Smooth muscle cell (in vitro differentiated cells): ENCODE measurements around the gene ANTXR2. TPM values are rescaled to one million over a fixed set of nuclear protein-coding genes. Genes with fewer than 3 reads are reported as not detected.

Source experiments
- DNase-seq: peaks from one replicate; lab custom pipeline; 2025; ENCODE audit not compliant: unreplicated experiment; lab: John Stamatoyannopoulos, UW
- H2AFZ ChIP-seq: fragments of 200-600 bp; sonication (generic); 2 replicates; pipeline ENCODE4 v1.6.0; 2016; ENCODE audit warnings: antibody characterized with exemption, low read depth, mild to moderate bottlenecking
- H3F3A ChIP-seq: fragments of 200-600 bp; sonication (generic); 2 replicates; pipeline ENCODE4 v1.6.0; 2017; ENCODE audit warnings: antibody characterized with exemption, low read depth
- H3K27ac ChIP-seq: fragments of 200-600 bp; sonication (generic); 2 replicates; pipeline ENCODE4 v1.5.1; 2016; ENCODE audit warnings: low read depth, mild to moderate bottlenecking
- H3K27me3 ChIP-seq: fragments of 200-600 bp; sonication (generic); 2 replicates; pipeline ENCODE4 v1.6.1; 2016; ENCODE audit warnings: low read depth, mild to moderate bottlenecking
- H3K36me3 ChIP-seq: fragments of 200-600 bp; sonication (generic); 2 replicates; pipeline ENCODE4 v1.5.1; 2016; ENCODE audit warnings: low read depth
- H3K4me1 ChIP-seq: fragments of 200-600 bp; sonication (generic); 2 replicates; pipeline ENCODE4 v1.5.1; 2016; ENCODE audit warnings: low read depth
- H3K4me2 ChIP-seq: fragments of 200-600 bp; sonication (generic); 2 replicates; pipeline ENCODE4 v1.6.0; 2016; ENCODE audit warnings: mild to moderate bottlenecking
- H3K4me3 ChIP-seq: fragments of 200-600 bp; sonication (generic); 2 replicates; pipeline ENCODE4 v1.5.1; 2016; ENCODE audit warnings: mild to moderate bottlenecking
- H3K79me2 ChIP-seq: fragments of 200-600 bp; sonication (generic); 2 replicates; pipeline ENCODE4 v1.6.0; 2016; ENCODE audit warnings: low read depth, mild to moderate bottlenecking
- H3K9ac ChIP-seq: fragments of 200-600 bp; sonication (generic); 2 replicates; pipeline ENCODE4 v1.6.0; 2016; ENCODE audit warnings: low read depth
- H3K9me3 ChIP-seq: fragments of 200-600 bp; sonication (generic); replicated peaks from 2 replicates; pipeline ENCODE4 v1.5.1; 2016; ENCODE audit warnings: low read depth
- H4K20me1 ChIP-seq: fragments of 200-600 bp; sonication (generic); 2 replicates; pipeline ENCODE4 v1.6.0; 2016; ENCODE audit warnings: low read depth
- CTCF ChIP-seq: fragments of 200-600 bp; sonication (generic); IDR thresholded peaks from 2 replicates; pipeline ENCODE4 v1.5.1; 2017; ENCODE audit warnings: borderline replicate concordance, mild to moderate bottlenecking, antibody characterized with exemption; ENCODE audit not compliant: insufficient read depth, poor library complexity, severe bottlenecking
- WGBS: methylation state at CpG from one replicate; pipeline ENCODE4 v1.1.7; 2016; ENCODE audit warnings: low lambda C conversion rate; 5-methylcytosine and 5-hydroxymethylcytosine counted together
- polyA plus RNA-seq: library from polyadenylated mRNA; unstranded; fragments of >200 nt; fragmentation: Nextera tagmentation; extraction: Ambion mirVana; gene quantifications from 2 replicates; pipeline ENCODE4 v1.2.1, GENCODE V29; 2016
- total RNA-seq: library from RNA; depleted of rRNA; stranded (reverse); fragments of >200 nt; gene quantifications from 2 replicates; pipeline ENCODE4 v1.2.3, GENCODE V29; 2014

The ANTXR2 gene
- total and polyA plus RNA-seq, 2 experiments from 2014 or later = 67.6 to 74.5 TPM

GRCh38 chr4:80035336-80035735 is 37.7 kb downstream of the ANTXR2 start:
- Histone ChIP-seq H3K9me3 (no peaks in the 10 kb centered on the region), H3F3A (peaks cover 12% of the 10 kb centered on the region), H3K4me2 (no peak overlapping the region), H3K79me2 (no peaks in the 10 kb centered on the region), H3K9ac (no peak overlapping the region), H3K27ac (no peak overlapping the region), H3K4me3 (no peak overlapping the region), H2AFZ (no peak overlapping the region), H4K20me1 (no peaks in the 10 kb centered on the region), H3K27me3 (no peaks in the 10 kb centered on the region), H3K36me3 (peaks cover 19% of the 10 kb centered on the region), H3K4me1 (no peaks in the 10 kb centered on the region)
- WGBS = 97% methylated on average over 2 of the region's 2 CpGs
- DNase-seq = no peak
- no peak for TF ChIP-seq CTCF

GRCh38 chr4:80033581-80033980 is 39.4 kb downstream of the ANTXR2 start:
- peaks cover 32% of the 10 kb centered on the region for H3K36me3 ChIP-seq
- DNase-seq = no peak
- no peak overlapping the region for H3K9ac ChIP-seq
- peaks cover 12% of the 10 kb centered on the region for H3F3A ChIP-seq
- no peak for TF ChIP-seq CTCF
- H3K79me2 ChIP-seq = no peaks in the 10 kb centered on the region
- no peak overlapping the region for H2AFZ ChIP-seq
- no peaks in the 10 kb centered on the region for H3K4me1 ChIP-seq
- no peak overlapping the region for H3K27ac ChIP-seq
- no peaks in the 10 kb centered on the region for H4K20me1 ChIP-seq
- H3K27me3 ChIP-seq = no peaks in the 10 kb centered on the region
- H3K4me3 ChIP-seq = no peak overlapping the region
- no peak overlapping the region for H3K4me2 ChIP-seq
- H3K9me3 ChIP-seq = no peaks in the 10 kb centered on the region

GRCh38 chr4:80029364-80029763 is 43.7 kb downstream of the ANTXR2 start:
- no peak for TF ChIP-seq CTCF
- H3K27ac ChIP-seq = peak overlapping the region; percentile 17
- WGBS = 75% methylated on average over 2 of the region's 2 CpGs

GRCh38 chr4:80027611-80028010 is 45.4 kb downstream of the ANTXR2 start:
- 89% methylated on average over 2 of the region's 2 CpGs for WGBS
- no peaks in the 10 kb centered on the region for H3K4me1 ChIP-seq
- no peaks in the 10 kb centered on the region for H3K9me3 ChIP-seq
- no peak overlapping the region for H2AFZ ChIP-seq
- DNase-seq = no peak
- H4K20me1 ChIP-seq = no peaks in the 10 kb centered on the region
- H3K27ac ChIP-seq = no peak overlapping the region
- H3K4me2 ChIP-seq = no peak overlapping the region
- no peak overlapping the region for H3K9ac ChIP-seq
- no peaks in the 10 kb centered on the region for H3F3A ChIP-seq
- no peaks in the 10 kb centered on the region for H3K79me2 ChIP-seq
- no peak for TF ChIP-seq CTCF
- peaks cover 41% of the 10 kb centered on the region for H3K36me3 ChIP-seq
- H3K4me3 ChIP-seq = no peak overlapping the region
- H3K27me3 ChIP-seq = no peaks in the 10 kb centered on the region

More at GRCh38 chr4:80029364-80029763, 43.7 kb downstream of the ANTXR2 start:
- Histone ChIP-seq H3F3A (no peaks in the 10 kb centered on the region), H3K79me2 (no peaks in the 10 kb centered on the region), H3K4me1 (no peaks in the 10 kb centered on the region), H3K36me3 (peaks cover 46% of the 10 kb centered on the region), H4K20me1 (no peaks in the 10 kb centered on the region), H3K4me2 (no peak overlapping the region), H3K27me3 (no peaks in the 10 kb centered on the region), H2AFZ (no peak overlapping the region), H3K4me3 (no peak overlapping the region), H3K9me3 (no peaks in the 10 kb centered on the region), H3K9ac (no peak overlapping the region)
- no peak for DNase-seq
